ENCODE data around the gene CCDC69.

GRCh38 chr5:151244206-151244605, 20.3 kb upstream of the CCDC69 start:
- no peak for TF ChIP-seq CTCF (IDR thresholded peaks at IDR 0.05)
- TF ChIP-seq POLR2AphosphoS5 (IDR thresholded peaks at IDR 0.05), result no peak
- no peak for TF ChIP-seq POLR2A (IDR thresholded peaks at IDR 0.05)
- TF ChIP-seq EP300 (IDR thresholded peaks at IDR 0.05), result no peak
